Activated CD4-positive, CD25-positive, alpha-beta regulatory T cell (primary cell): ENCODE measurements around the gene GFRA4.

Experiments used
- DNase-seq, 4 experiments: peaks; one replicate each; lab custom pipeline; 2025; lab: John Stamatoyannopoulos, UW

GFRA4 gene

GRCh38 chr20:3674447-3674846, 11.2 kb upstream of the GFRA4 start:
- no peak for DNase-seq

GRCh38 chr20:3673221-3674070, 10.2 kb upstream of the GFRA4 start:
- no peak for DNase-seq

- no peak for DNase-seq
Measured at GRCh38 chr20:3672547-3673171, 9.5 kb upstream of the GFRA4 start.

- DNase-seq = no peak
Measured at GRCh38 chr20:3671986-3672546, 8.9 kb upstream of the GFRA4 start.

GRCh38 chr20:3670945-3671344, 7.7 kb upstream of the GFRA4 start:
- DNase-seq = no peak

- no peak for DNase-seq
Measured at GRCh38 chr20:3670511-3670910, 7.3 kb upstream of the GFRA4 start.

GRCh38 chr20:3669710-3670367, 6.6 kb upstream of the GFRA4 start:
- DNase-seq = no peak

- no peak for DNase-seq
Measured at GRCh38 chr20:3667434-3668037, 4.3 kb upstream of the GFRA4 start.

- DNase-seq = no peak
Measured at GRCh38 chr20:3663858-3664257, 659 bp upstream of the GFRA4 start.

GRCh38 chr20:3661814-3662665, 1.2 kb downstream of the GFRA4 start:
- DNase-seq = no peak

- DNase-seq = no peak
Measured at GRCh38 chr20:3661060-3661813, 2.0 kb downstream of the GFRA4 start.

- no peak for DNase-seq
Measured at GRCh38 chr20:3660262-3661059, 2.7 kb downstream of the GFRA4 start.

GRCh38 chr20:3659492-3660261, 3.5 kb downstream of the GFRA4 start:
- DNase-seq = no peak

- no peak for DNase-seq
Measured at GRCh38 chr20:3658716-3659491, 4.3 kb downstream of the GFRA4 start.

- no peak for DNase-seq
Measured at GRCh38 chr20:3658019-3658715, 5.0 kb downstream of the GFRA4 start.

GRCh38 chr20:3655131-3655405, 8.1 kb downstream of the GFRA4 start:
- DNase-seq = no peak

GRCh38 chr20:3654326-3655130, 8.7 kb downstream of the GFRA4 start:
- no peak for DNase-seq
